Ammon's horn (tissue), 1 donor: ENCODE results near the gene ACVR1.
"Not testable (repeated sequence)": the region's sequence is repeated elsewhere in the genome, so short reads cannot be mapped to it uniquely, and the experiment has no call there.

Experiments
- DNase-seq: peaks from one replicate; pipeline ENCODE4 v3.0.0-alpha.2; 2016; ENCODE audit warnings: low spot score

The ACVR1 gene

GRCh38 chr2:157757500-157757899 lies 118.6 kb downstream of the ACVR1 start:
- no peak for DNase-seq

DNA sequence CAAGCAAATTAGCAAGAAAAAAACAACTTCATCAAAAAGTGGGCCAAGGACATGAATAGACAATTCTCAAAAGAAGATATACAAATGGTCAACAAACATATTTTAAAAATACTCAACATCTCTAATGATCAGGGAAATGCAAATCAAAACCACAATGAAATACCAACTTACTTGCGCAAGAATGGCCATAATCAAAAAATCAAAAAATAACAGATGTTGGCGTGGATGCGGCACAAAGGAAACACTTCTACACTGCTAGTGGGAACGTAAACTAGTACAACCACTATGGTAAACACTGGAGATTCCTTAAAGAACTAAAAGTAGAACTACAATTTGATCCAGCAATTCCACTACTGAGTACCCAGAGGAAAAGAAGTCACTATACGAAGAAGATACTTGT lies 119.7 kb downstream of the ACVR1 start:
- DNase-seq = not testable (repeated sequence)

GRCh38 chr2:157751462-157752058 lies 124.6 kb downstream of the ACVR1 start:
- DNase-seq = no peak

- no peak for DNase-seq
Measured at GRCh38 chr2:157749684-157750083, 126.4 kb downstream of the ACVR1 start.

GRCh38 chr2:157748371-157749142 lies 127.6 kb downstream of the ACVR1 start:
- DNase-seq = no peak

GRCh38 chr2:157747695-157748370 lies 128.3 kb downstream of the ACVR1 start:
- DNase-seq = no peak

- DNase-seq = no peak
Measured at GRCh38 chr2:157747280-157747679, 128.8 kb downstream of the ACVR1 start.

GRCh38 chr2:157746234-157746950 lies 129.7 kb downstream of the ACVR1 start:
- no peak for DNase-seq

- no peak for DNase-seq
Measured at GRCh38 chr2:157744571-157745076, 131.5 kb downstream of the ACVR1 start.

DNA sequence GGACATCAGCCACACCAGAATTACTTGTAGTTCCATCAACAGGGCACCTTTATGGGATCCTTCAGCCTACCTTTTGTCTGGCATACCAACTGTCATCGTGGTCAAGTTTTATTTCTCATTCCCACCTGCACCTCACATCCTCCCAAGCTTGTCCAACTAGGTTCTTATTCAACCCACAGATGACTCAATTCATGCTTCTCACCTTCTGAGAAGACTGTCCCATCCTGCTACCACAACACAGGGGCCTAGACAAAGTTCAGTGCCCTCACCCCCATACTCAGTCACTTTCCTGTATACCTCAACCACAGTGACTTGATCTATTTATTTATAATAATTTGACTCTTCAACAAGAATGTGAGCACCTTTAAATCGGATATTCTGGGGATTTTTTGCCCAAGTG lies 133.1 kb downstream of the ACVR1 start:
- no peak for DNase-seq

DNA sequence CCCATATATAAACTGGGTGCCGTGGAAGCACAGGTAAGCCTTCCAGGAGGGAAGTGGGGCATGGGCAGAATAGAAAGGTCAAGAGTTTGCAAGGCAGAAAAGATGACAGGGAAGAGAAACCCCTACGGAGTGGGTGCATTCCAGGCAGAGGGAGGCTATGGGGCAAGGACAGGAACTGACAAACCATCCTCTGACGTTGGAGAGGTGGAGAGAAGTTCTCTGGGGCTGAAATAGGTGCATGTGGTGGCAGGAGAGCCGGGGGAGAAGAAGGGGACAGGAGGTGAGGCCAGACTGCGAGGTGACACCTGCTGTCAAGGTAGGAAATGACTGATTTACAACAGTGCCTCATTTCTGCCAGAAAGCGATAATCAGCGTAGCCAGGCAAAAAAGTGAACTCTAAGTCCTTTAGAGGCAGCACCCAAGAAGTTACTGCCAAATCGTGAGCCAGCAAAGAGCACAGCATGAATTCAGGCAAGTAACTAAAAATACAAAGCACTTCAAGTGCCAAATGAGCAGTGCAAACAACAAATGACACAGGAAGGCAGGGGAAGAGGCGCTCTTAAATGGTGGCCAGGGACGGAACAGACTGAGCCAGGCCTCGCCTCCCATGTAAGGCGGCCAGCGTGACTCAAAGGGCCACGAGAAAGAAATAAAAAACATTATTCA lies 134.2 kb downstream of the ACVR1 start:
- DNase-seq = peak; percentile 70

- no peak for DNase-seq
Measured at GRCh38 chr2:157737656-157738055, 138.5 kb downstream of the ACVR1 start.

- no peak for DNase-seq
Measured at GRCh38 chr2:157735532-157735931, 140.6 kb downstream of the ACVR1 start.

GRCh38 chr2:157733263-157733662 lies 142.9 kb downstream of the ACVR1 start:
- no peak for DNase-seq

DNA sequence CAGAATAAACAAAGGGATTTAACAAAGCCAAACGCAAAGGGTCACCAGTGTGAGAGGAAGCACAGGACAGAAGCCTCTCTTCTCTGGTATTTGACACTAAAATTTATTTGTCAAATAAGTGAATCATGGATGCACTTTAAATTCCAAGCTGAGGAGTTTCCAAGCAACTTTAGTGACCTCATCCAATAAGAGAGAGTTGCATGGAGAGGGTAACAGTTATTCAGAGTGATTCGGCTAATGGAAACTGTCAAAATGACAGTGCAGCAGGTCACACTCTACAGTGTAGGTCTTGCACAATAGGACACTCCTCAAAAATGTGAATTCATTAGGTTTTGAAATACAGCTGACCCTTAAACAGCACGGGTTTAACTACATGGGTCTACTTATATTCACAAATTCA lies 143.5 kb downstream of the ACVR1 start:
- DNase-seq = no peak

GRCh38 chr2:157727693-157728092 lies 148.4 kb downstream of the ACVR1 start:
- DNase-seq = no peak

DNA sequence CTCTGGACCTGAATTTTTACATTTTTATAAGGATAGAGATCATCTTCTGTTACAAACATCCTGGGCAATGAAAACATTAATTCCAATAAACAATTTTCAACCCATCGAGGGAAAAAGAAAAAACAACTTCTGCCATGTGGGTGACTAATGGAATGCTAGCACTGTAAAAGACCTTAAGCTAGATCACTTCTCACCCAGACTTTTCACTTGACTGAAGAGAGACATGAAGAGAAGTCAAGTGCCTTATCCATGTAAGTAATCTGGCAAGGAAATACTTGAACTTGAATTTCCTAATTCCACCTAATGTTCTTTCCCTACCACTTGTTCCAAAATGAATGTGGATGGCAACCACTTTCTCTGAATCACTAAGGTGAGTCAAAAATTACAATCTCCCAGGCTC lies 149.2 kb downstream of the ACVR1 start:
- DNase-seq = no peak

DNA sequence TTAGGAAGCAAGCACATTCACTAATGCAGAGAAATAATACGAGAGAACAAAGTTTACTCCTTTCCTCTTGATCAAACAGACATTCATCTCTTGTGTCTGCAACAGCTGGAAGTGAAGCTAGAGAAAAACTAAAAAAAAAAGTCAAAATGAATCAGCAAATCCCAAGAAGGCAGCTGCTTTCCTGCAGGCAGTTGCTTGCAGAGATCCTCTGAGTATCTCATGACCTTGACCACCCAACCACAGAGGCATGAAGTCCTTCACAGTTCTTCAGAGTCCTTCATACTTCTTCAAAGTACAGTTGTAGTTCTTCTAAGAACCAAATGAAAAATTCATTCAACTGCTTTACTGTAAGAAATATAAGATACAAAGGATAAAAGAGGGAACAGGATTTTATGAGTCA lies 150.3 kb downstream of the ACVR1 start:
- no peak for DNase-seq

- DNase-seq = no peak
Measured at GRCh38 chr2:157722580-157723234, 153.4 kb downstream of the ACVR1 start.

DNA sequence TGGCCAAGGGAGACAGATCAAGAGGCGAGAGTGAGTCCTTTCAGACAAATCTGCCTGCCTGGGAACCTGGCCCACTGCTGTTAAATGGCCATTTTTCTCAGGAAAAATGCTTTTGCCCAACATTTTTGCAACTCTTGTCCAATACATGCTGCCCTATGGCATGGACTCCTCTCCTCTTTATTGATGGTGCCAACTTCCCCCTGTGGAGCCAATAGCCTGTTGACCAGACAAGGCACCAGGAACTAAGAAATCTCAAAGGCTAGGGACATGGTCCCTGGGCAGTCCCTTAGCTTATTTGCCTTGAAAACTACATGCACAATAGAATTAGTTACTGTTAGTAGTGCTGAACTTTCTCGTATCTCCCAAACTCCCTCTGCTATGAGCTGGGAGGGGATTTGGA lies 155.6 kb downstream of the ACVR1 start:
- no peak for DNase-seq

GRCh38 chr2:157704653-157705052 lies 171.5 kb downstream of the ACVR1 start:
- DNase-seq = not testable (repeated sequence)
